ENCODE results near the gene GPATCH2. TPM values are rescaled to one million over a fixed set of nuclear protein-coding genes. Genes with fewer than 3 reads are reported as not detected.

The GPATCH2 gene
- total RNA-seq, 1 experiment from 2014 or later = 11.2 TPM

DNA sequence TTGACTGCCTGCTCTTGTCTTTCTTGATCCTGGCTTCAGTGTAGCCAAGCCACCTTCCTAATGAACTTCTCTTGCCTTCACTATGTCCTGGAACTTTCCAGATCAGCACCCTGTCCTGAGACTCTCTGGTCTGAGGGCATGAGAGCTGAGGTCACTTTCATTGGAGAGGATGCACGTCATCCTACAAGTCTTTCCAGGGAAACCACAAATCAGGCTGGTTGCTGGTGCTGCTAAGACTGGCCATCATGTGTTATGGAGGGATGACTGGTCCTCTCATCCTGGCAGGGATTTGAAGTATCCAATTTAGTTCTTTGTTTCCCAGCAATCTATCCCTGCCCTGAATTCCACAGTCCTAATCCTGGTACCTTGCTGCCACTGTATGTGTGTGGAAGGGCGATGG is 228.6 kb downstream of the GPATCH2 start:
- CTCF ChIA-PET = no interaction called here
- intact Hi-C loops (cut with micrococcal nuclease; ENCODE audit: unreplicated experiment) = no loop called here
- ATAC-seq (no peak), DNase-seq (ENCODE audit: low read depth, low spot score) (no peak)
- Histone ChIP-seq H3K4me1 (ENCODE audit: control insufficient read depth, insufficient read depth, low read length) (no peaks in the 10 kb centered on the region), H3K36me3 (ENCODE audit: control insufficient read depth, insufficient read depth, low read length) (no peaks in the 10 kb centered on the region), H3K4me3 (ENCODE audit: low read depth in 2 of 2, low read length in 2 of 2) (no peak overlapping the region), H3K27ac (ENCODE audit: low read length) (no peak overlapping the region), H3K27me3 (ENCODE audit: control insufficient read depth, insufficient read depth, low read length) (no peaks in the 10 kb centered on the region), H3K9me3 (ENCODE audit: control insufficient read depth, insufficient read depth, low read depth, low read length) (no peaks in the 10 kb centered on the region)
- TF ChIP-seq, protein P1, sequence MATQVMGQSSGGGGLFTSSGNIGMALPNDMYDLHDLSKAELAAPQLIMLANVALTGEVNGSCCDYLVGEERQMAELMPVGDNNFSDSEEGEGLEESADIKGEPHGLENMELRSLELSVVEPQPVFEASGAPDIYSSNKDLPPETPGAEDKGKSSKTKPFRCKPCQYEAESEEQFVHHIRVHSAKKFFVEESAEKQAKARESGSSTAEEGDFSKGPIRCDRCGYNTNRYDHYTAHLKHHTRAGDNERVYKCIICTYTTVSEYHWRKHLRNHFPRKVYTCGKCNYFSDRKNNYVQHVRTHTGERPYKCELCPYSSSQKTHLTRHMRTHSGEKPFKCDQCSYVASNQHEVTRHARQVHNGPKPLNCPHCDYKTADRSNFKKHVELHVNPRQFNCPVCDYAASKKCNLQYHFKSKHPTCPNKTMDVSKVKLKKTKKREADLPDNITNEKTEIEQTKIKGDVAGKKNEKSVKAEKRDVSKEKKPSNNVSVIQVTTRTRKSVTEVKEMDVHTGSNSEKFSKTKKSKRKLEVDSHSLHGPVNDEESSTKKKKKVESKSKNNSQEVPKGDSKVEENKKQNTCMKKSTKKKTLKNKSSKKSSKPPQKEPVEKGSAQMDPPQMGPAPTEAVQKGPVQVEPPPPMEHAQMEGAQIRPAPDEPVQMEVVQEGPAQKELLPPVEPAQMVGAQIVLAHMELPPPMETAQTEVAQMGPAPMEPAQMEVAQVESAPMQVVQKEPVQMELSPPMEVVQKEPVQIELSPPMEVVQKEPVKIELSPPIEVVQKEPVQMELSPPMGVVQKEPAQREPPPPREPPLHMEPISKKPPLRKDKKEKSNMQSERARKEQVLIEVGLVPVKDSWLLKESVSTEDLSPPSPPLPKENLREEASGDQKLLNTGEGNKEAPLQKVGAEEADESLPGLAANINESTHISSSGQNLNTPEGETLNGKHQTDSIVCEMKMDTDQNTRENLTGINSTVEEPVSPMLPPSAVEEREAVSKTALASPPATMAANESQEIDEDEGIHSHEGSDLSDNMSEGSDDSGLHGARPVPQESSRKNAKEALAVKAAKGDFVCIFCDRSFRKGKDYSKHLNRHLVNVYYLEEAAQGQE (IDR thresholded peaks at IDR 0.05; ENCODE audit: insufficient read depth in 1 of 2, low read depth in 2 of 2, low read length in 1 of 2) = no peak
- TF ChIP-seq POLR2AphosphoS5 (IDR thresholded peaks at IDR 0.05; ENCODE audit: low read depth, low read length) (no peak), SIN3A (IDR thresholded peaks at IDR 0.05; ENCODE audit: borderline replicate concordance, insufficient read depth, low read depth, low read length) (no peak), TCF7L2 (IDR thresholded peaks at IDR 0.05; ENCODE audit: low read depth, low read length) (no peak)
- TF ChIP-seq, protein P2, sequence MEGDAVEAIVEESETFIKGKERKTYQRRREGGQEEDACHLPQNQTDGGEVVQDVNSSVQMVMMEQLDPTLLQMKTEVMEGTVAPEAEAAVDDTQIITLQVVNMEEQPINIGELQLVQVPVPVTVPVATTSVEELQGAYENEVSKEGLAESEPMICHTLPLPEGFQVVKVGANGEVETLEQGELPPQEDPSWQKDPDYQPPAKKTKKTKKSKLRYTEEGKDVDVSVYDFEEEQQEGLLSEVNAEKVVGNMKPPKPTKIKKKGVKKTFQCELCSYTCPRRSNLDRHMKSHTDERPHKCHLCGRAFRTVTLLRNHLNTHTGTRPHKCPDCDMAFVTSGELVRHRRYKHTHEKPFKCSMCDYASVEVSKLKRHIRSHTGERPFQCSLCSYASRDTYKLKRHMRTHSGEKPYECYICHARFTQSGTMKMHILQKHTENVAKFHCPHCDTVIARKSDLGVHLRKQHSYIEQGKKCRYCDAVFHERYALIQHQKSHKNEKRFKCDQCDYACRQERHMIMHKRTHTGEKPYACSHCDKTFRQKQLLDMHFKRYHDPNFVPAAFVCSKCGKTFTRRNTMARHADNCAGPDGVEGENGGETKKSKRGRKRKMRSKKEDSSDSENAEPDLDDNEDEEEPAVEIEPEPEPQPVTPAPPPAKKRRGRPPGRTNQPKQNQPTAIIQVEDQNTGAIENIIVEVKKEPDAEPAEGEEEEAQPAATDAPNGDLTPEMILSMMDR (IDR thresholded peaks at IDR 0.05) = no peak
- BruUV-seq (replicated peaks) = no TSS peak
- POLR2A ChIA-PET = no interaction called here
- in situ Hi-C loops (cut with HindIII; ENCODE audit: low pct_unique_long_range_greater_than_20kb, low sequenced_read_pairs) = no loop called here

- in situ Hi-C loops (cut with HindIII; ENCODE audit: low pct_unique_long_range_greater_than_20kb, low sequenced_read_pairs) = no loop called here
- H3K9me3 ChIP-seq (ENCODE audit: control insufficient read depth, insufficient read depth, low read depth, low read length) = no peaks in the 10 kb centered on the region
- ATAC-seq = peak; percentile 51; the same call in 1 of the 2 replicates
- no peaks in the 10 kb centered on the region for H3K4me1 ChIP-seq (ENCODE audit: control insufficient read depth, insufficient read depth, low read length)
- no TSS peak for BruUV-seq (replicated peaks)
- no peak overlapping the region for H3K27ac ChIP-seq (ENCODE audit: low read length)
- no peak for DNase-seq (ENCODE audit: low read depth, low spot score)
- TF ChIP-seq TCF7L2 (IDR thresholded peaks at IDR 0.05; ENCODE audit: low read depth, low read length) = no peak
- TF ChIP-seq, protein P1 (IDR thresholded peaks at IDR 0.05; ENCODE audit: insufficient read depth in 1 of 2, low read depth in 2 of 2, low read length in 1 of 2) = no peak
- TF ChIP-seq, protein P2 (IDR thresholded peaks at IDR 0.05) = peak; percentile 32
- POLR2A ChIA-PET = interaction anchor here (0.5 kb wide), 1 partner anchor 625 kb away, joined by 5 read pairs; no protein-coding TSS in a partner anchor
- CTCF ChIA-PET = no interaction called here
- H3K27me3 ChIP-seq (ENCODE audit: control insufficient read depth, insufficient read depth, low read length) = peaks cover 4% of the 10 kb centered on the region
- intact Hi-C loops (cut with micrococcal nuclease; ENCODE audit: unreplicated experiment) = no loop called here
- no peak overlapping the region for H3K4me3 ChIP-seq (ENCODE audit: low read depth in 2 of 2, low read length in 2 of 2)
- H3K36me3 ChIP-seq (ENCODE audit: control insufficient read depth, insufficient read depth, low read length) = no peaks in the 10 kb centered on the region
Measured at GRCh38 chr1:217393896-217394295, 237.0 kb downstream of the GPATCH2 start.
